Stomach (tissue), 9 donors: ENCODE results near the gene STEAP4. TPM values are rescaled to one million over a fixed set of nuclear protein-coding genes. Genes with fewer than 3 reads are reported as not detected.

Source experiments
- DNase-seq, 2 donors: peaks; one replicate each; pipeline versions ENCODE4 v3.0.0 to v3.0.0-alpha.2; 2013 to 2019
- H3K27ac ChIP-seq, 5 donors: fragments of 200-600 bp in 4 of 5; sonication (generic) in 4 of 5; one replicate each; pipeline ENCODE4 v1.5.1; 2013 to 2019; ENCODE audit warnings: mild to moderate bottlenecking in 1 of 5, moderate library complexity in 1 of 5
- H3K27me3 ChIP-seq, 3 donors: fragments of 200-600 bp; sonication (generic); one replicate each; pipeline ENCODE4 v1.5.1; 2017 to 2019; ENCODE audit warnings: mixed run types in 1 of 3
- H3K36me3 ChIP-seq, 4 donors: fragments of 200-600 bp; sonication (generic); 1 replicate in 3 of 4; 2 replicates in 1 of 4; pipeline ENCODE4 v1.5.1; 2016 to 2019
- H3K4me1 ChIP-seq, 4 donors: fragments of 200-600 bp; sonication (generic); one replicate each; pipeline ENCODE4 v1.5.1; 2016 to 2019
- H3K4me3 ChIP-seq, 4 donors: fragments of 200-600 bp; sonication (generic) in 3 of 4; one replicate each; pipeline ENCODE4 v1.5.1; 2016 to 2019; ENCODE audit warnings: mild to moderate bottlenecking in 1 of 4
- H3K9me3 ChIP-seq, 4 donors: fragments of 200-600 bp; sonication (generic); one replicate each; pipeline ENCODE4 v1.5.1; 2016 to 2019
- CTCF ChIP-seq, 7 experiments: fragments of 450-650 bp in 4 of 7; fragments of 200-600 bp in 3 of 7; sonication (generic) in 3 of 7; IDR thresholded peaks; one replicate each; pipeline ENCODE4 v1.5.1; 2016 to 2019; ENCODE audit warnings: antibody characterized with exemption in 7 of 7, control low read depth in 2 of 7, mild to moderate bottlenecking in 1 of 7
- EP300 ChIP-seq: sonication (generic); formaldehyde crosslinking; IDR thresholded peaks from one replicate; pipeline ENCODE4 v1.6.1; 2017; ENCODE audit warnings: antibody characterized with exemption
- POLR2A ChIP-seq, 4 donors: fragments of 450-650 bp; IDR thresholded peaks; one replicate each; pipeline ENCODE4 v1.6.1; 2016; ENCODE audit warnings: antibody characterized with exemption in 4 of 4, control low read depth in 2 of 4, mild to moderate bottlenecking in 1 of 4, moderate library complexity in 1 of 4
- POLR2AphosphoS5 ChIP-seq, 3 donors: sonication (generic); formaldehyde crosslinking; IDR thresholded peaks; one replicate each; pipeline ENCODE4 v1.6.1; 2016; ENCODE audit warnings: antibody characterized with exemption in 3 of 3
- WGBS, 5 donors: extraction: QIAGEN DNeasy Blood & Tissue Kit in 3 of 5; methylation state at CpG; one replicate each; pipeline versions ENCODE4 v1.1.5 to v1.1.7; 2013 to 2018; 5-methylcytosine and 5-hydroxymethylcytosine counted together
- intact Hi-C: fragments of 100-400 bp; cut with DNase I; formaldehyde crosslinking; loops from one replicate; pipeline ENCODE4 v1.15.1; 2023; ENCODE audit warnings: low total_unique reads
- polyA plus RNA-seq, 3 donors: library from polyadenylated mRNA; stranded (reverse); fragments of 200-250 nt; gene quantifications; one replicate each; pipeline ENCODE4 v1.2.3, GENCODE V29; 2013
- total RNA-seq, 5 donors: library from RNA; depleted of rRNA; stranded (reverse); fragments of >200 nt; gene quantifications; one replicate each; pipeline versions ENCODE4 v1.1.0 to v1.2.3, GENCODE V29; 2014 to 2016
- donor health status: healthy with polysubstance abuse.
- donor health status: Bipolar disorder and iron deficiency.
- donor health status: healthy.

Gene STEAP4
- total and polyA plus RNA-seq, 8 donors, result 1.5 to 14.5 (median 2.4) TPM

- H3K27ac ChIP-seq, result no peak overlapping the region
- H3K4me3 ChIP-seq, result no peak overlapping the region
- H3K9me3 ChIP-seq, result no peaks in the 10 kb centered on the region
- no peaks in the 10 kb centered on the region for H3K27me3 ChIP-seq
- H3K36me3 ChIP-seq, result no peaks in the 10 kb centered on the region
- no peak for DNase-seq
- H3K4me1 ChIP-seq, result peaks cover 0 to 11% (median 0%) of the 10 kb centered on the region in 4 donors
- intact Hi-C loops, result no loop called here
- WGBS, 5 donors, result 90 to 100% (median 93%) methylated on average over 1 of the region's 1 CpG
- TF ChIP-seq POLR2A (IDR thresholded peaks at IDR 0.05), result no peak
- TF ChIP-seq CTCF (IDR thresholded peaks at IDR 0.05), result no peak
- TF ChIP-seq POLR2AphosphoS5 (IDR thresholded peaks at IDR 0.05), result no peak
- no peak for TF ChIP-seq EP300
Measured at GRCh38 chr7:88321694-88322093, 15.0 kb upstream of the STEAP4 start.

- intact Hi-C loops, result no loop called here
- Histone ChIP-seq H3K4me1 (peaks cover 0 to 11% (median 0%) of the 10 kb centered on the region in 4 donors), H3K4me3 (no peak overlapping the region), H3K36me3 (no peaks in the 10 kb centered on the region), H3K9me3 (no peaks in the 10 kb centered on the region), H3K27me3 (no peaks in the 10 kb centered on the region), H3K27ac (no peak overlapping the region)
- DNase-seq, result no peak
- TF ChIP-seq POLR2A (IDR thresholded peaks at IDR 0.05), result no peak
- no peak for TF ChIP-seq EP300
- WGBS, 5 donors, result 79 to 92% (median 88%) methylated on average over 2 of the region's 2 CpGs
Measured at GRCh38 chr7:88318196-88318595, 11.5 kb upstream of the STEAP4 start.

- Histone ChIP-seq H3K9me3 (no peaks in the 10 kb centered on the region), H3K27me3 (no peaks in the 10 kb centered on the region), H3K36me3 (no peaks in the 10 kb centered on the region), H3K4me1 (peaks cover 0 to 8% (median 0%) of the 10 kb centered on the region in 4 donors), H3K4me3 (no peak overlapping the region), H3K27ac (no peak overlapping the region)
- intact Hi-C loops, result no loop called here
- WGBS, 5 donors, result 75 to 92% (median 84%) methylated on average over 1 of the region's 1 CpG
- no peak for DNase-seq
- TF ChIP-seq POLR2A (IDR thresholded peaks at IDR 0.05) (no peak), EP300 (no peak), CTCF (IDR thresholded peaks at IDR 0.05) (no peak), POLR2AphosphoS5 (IDR thresholded peaks at IDR 0.05) (no peak)
Measured at GRCh38 chr7:88317422-88317821, 10.7 kb upstream of the STEAP4 start.

GRCh38 chr7:88316456-88316855, 9.8 kb upstream of the STEAP4 start:
- WGBS, 5 donors, result 92 to 100% (median 98%) methylated on average over 1 of the region's 1 CpG
- no peaks in the 10 kb centered on the region for H3K36me3 ChIP-seq
- H3K4me1 ChIP-seq, result peaks cover 0 to 10% (median 0%) of the 10 kb centered on the region in 4 donors
- intact Hi-C loops, result no loop called here
- H3K27ac ChIP-seq, result no peak overlapping the region
- H3K4me3 ChIP-seq, result no peak overlapping the region
- DNase-seq, result no peak
- TF ChIP-seq CTCF (IDR thresholded peaks at IDR 0.05), result no peak
- TF ChIP-seq POLR2A (IDR thresholded peaks at IDR 0.05), result no peak
- TF ChIP-seq POLR2AphosphoS5 (IDR thresholded peaks at IDR 0.05), result no peak
- no peaks in the 10 kb centered on the region for H3K9me3 ChIP-seq
- no peaks in the 10 kb centered on the region for H3K27me3 ChIP-seq

- Histone ChIP-seq H3K4me3 (no peak overlapping the region), H3K27ac (no peak overlapping the region), H3K36me3 (no peaks in the 10 kb centered on the region), H3K4me1 (peaks cover 0 to 19% (median 0%) of the 10 kb centered on the region in 4 donors), H3K27me3 (no peaks in the 10 kb centered on the region), H3K9me3 (no peaks in the 10 kb centered on the region)
- WGBS, 5 donors, result 77 to 79% (median 78%) methylated on average over 2 of the region's 2 CpGs
- DNase-seq, result no peak
- intact Hi-C loops, result no loop called here
- no peak for TF ChIP-seq CTCF (IDR thresholded peaks at IDR 0.05)
- no peak for TF ChIP-seq POLR2AphosphoS5 (IDR thresholded peaks at IDR 0.05)
- TF ChIP-seq POLR2A (IDR thresholded peaks at IDR 0.05), result no peak
- TF ChIP-seq EP300, result no peak
Measured at GRCh38 chr7:88315522-88315921, 8.8 kb upstream of the STEAP4 start.
